ENCODE results near the gene AFMID.
A peak's percentile ranks its signal among the peaks of the same experiment; 100 is the strongest.

Gene AFMID

GRCh38 chr17:78143214-78144146, 43.7 kb upstream of the AFMID start:
- Histone ChIP-seq H3K79me1 (replicated peaks; ENCODE audit: low read length, poor library complexity, severe bottlenecking) (no peaks in the 10 kb centered on the region), H3K4me2 (ENCODE audit: low read length, poor library complexity, severe bottlenecking) (no peak overlapping the region), H2AK5ac (ENCODE audit: low read length, severe bottlenecking) (peak overlapping the region; percentile 37), H3K14ac (ENCODE audit: low read length in 2 of 2) (peak overlapping the region in 1 of 2 experiments; percentile 22), H3K18ac (ENCODE audit: low read depth in 1 of 2, low read length in 2 of 2) (peak overlapping the region; percentile 47 to 75), H3K4me3 (ENCODE audit: insufficient read depth in 1 of 2, low read depth in 1 of 2, low read length in 2 of 2) (no peak overlapping the region), H3K9ac (ENCODE audit: low read length) (no peak overlapping the region), H3K27ac (ENCODE audit: low read length, poor library complexity, severe bottlenecking) (no peak overlapping the region), H2AFZ (ENCODE audit: low read depth, low read length) (no peak overlapping the region), H4K8ac (ENCODE audit: low read length) (peak overlapping the region; percentile 41), H3K23ac (ENCODE audit: low read length in 2 of 2) (no peak overlapping the region), H2BK120ac (ENCODE audit: low read depth, low read length) (peak overlapping the region; percentile 52), H4K91ac (ENCODE audit: low read length) (peak overlapping the region; percentile 70), H3K27me3 (ENCODE audit: control insufficient read depth in 1 of 2, insufficient read depth in 1 of 2, low read length in 2 of 2) (peaks cover 0 to 18% of the 10 kb centered on the region in 2 experiments), H2BK15ac (ENCODE audit: low read depth, poor library complexity, severe bottlenecking) (peak overlapping the region; percentile 33), H3K4me1 (ENCODE audit: control insufficient read depth, insufficient read depth, low read depth, low read length) (peaks cover 42% of the 10 kb centered on the region), H2BK5ac (ENCODE audit: low read depth, low read length, poor library complexity, severe bottlenecking) (no peak overlapping the region), H3K36me3 (ENCODE audit: control insufficient read depth in 1 of 2, insufficient read depth in 2 of 2, low read depth in 1 of 2, low read length in 2 of 2) (no peaks in the 10 kb centered on the region), H3K9me3 (ENCODE audit: control insufficient read depth, low read length) (no peaks in the 10 kb centered on the region), H2BK12ac (ENCODE audit: low read length in 2 of 2) (peak overlapping the region; percentile 91 to 96), H3K4ac (ENCODE audit: low read depth in 1 of 2, low read length in 2 of 2) (peak overlapping the region; percentile 49 to 71)
- 93% methylated on average over 21 of the region's 21 CpGs for WGBS
- DNase-seq, result no peak

GRCh38 chr17:78144147-78144719, 42.9 kb upstream of the AFMID start:
- Histone ChIP-seq H4K91ac (ENCODE audit: low read length) (peak overlapping the region; percentile 47), H2BK120ac (ENCODE audit: low read depth, low read length) (no peak overlapping the region), H3K4ac (ENCODE audit: low read depth in 1 of 2, low read length in 2 of 2) (peak overlapping the region; percentile 49 to 71), H2BK15ac (ENCODE audit: low read depth, poor library complexity, severe bottlenecking) (peak overlapping the region; percentile 12), H3K4me2 (ENCODE audit: low read length, poor library complexity, severe bottlenecking) (no peak overlapping the region), H3K4me1 (ENCODE audit: control insufficient read depth, insufficient read depth, low read depth, low read length) (peaks cover 42% of the 10 kb centered on the region), H3K27ac (ENCODE audit: low read length, poor library complexity, severe bottlenecking) (no peak overlapping the region), H3K36me3 (ENCODE audit: control insufficient read depth in 1 of 2, insufficient read depth in 2 of 2, low read depth in 1 of 2, low read length in 2 of 2) (no peaks in the 10 kb centered on the region), H2BK12ac (ENCODE audit: low read length in 2 of 2) (peak overlapping the region; percentile 93 to 96), H2BK5ac (ENCODE audit: low read depth, low read length, poor library complexity, severe bottlenecking) (no peak overlapping the region), H3K79me1 (replicated peaks; ENCODE audit: low read length, poor library complexity, severe bottlenecking) (no peaks in the 10 kb centered on the region), H3K4me3 (ENCODE audit: insufficient read depth in 1 of 2, low read depth in 1 of 2, low read length in 2 of 2) (no peak overlapping the region), H3K18ac (ENCODE audit: low read depth in 1 of 2, low read length in 2 of 2) (peak overlapping the region; percentile 28 to 91), H3K14ac (ENCODE audit: low read length in 2 of 2) (peak overlapping the region in 1 of 2 experiments; percentile 98), H3K9ac (ENCODE audit: low read length) (no peak overlapping the region), H2AFZ (ENCODE audit: low read depth, low read length) (no peak overlapping the region), H4K8ac (ENCODE audit: low read length) (no peak overlapping the region), H3K27me3 (ENCODE audit: control insufficient read depth in 1 of 2, insufficient read depth in 1 of 2, low read length in 2 of 2) (peaks cover 0 to 16% of the 10 kb centered on the region in 2 experiments), H2AK5ac (ENCODE audit: low read length, severe bottlenecking) (no peak overlapping the region), H3K9me3 (ENCODE audit: control insufficient read depth, low read length) (no peaks in the 10 kb centered on the region), H3K23ac (ENCODE audit: low read length in 2 of 2) (no peak overlapping the region)
- DNase-seq, result peak; percentile 77
- 80% methylated on average over 10 of the region's 11 CpGs for WGBS

GRCh38 chr17:78144736-78145641, 42.2 kb upstream of the AFMID start:
- Histone ChIP-seq H3K36me3 (ENCODE audit: control insufficient read depth in 1 of 2, insufficient read depth in 2 of 2, low read depth in 1 of 2, low read length in 2 of 2) (no peaks in the 10 kb centered on the region), H3K18ac (ENCODE audit: low read depth in 1 of 2, low read length in 2 of 2) (peak overlapping the region; percentile 48 to 91), H3K4me3 (ENCODE audit: insufficient read depth in 1 of 2, low read depth in 1 of 2, low read length in 2 of 2) (no peak overlapping the region), H4K91ac (ENCODE audit: low read length) (peak overlapping the region; percentile 76), H3K23ac (ENCODE audit: low read length in 2 of 2) (peak overlapping the region in 1 of 2 experiments; percentile 25), H3K4ac (ENCODE audit: low read depth in 1 of 2, low read length in 2 of 2) (peak overlapping the region in 1 of 2 experiments; percentile 71), H3K27me3 (ENCODE audit: control insufficient read depth in 1 of 2, insufficient read depth in 1 of 2, low read length in 2 of 2) (peaks cover 0 to 16% of the 10 kb centered on the region in 2 experiments), H3K4me1 (ENCODE audit: control insufficient read depth, insufficient read depth, low read depth, low read length) (peaks cover 42% of the 10 kb centered on the region), H2AK5ac (ENCODE audit: low read length, severe bottlenecking) (no peak overlapping the region), H4K8ac (ENCODE audit: low read length) (peak overlapping the region; percentile 51), H3K9me3 (ENCODE audit: control insufficient read depth, low read length) (no peaks in the 10 kb centered on the region), H3K4me2 (ENCODE audit: low read length, poor library complexity, severe bottlenecking) (no peak overlapping the region), H3K79me1 (replicated peaks; ENCODE audit: low read length, poor library complexity, severe bottlenecking) (no peaks in the 10 kb centered on the region), H2BK120ac (ENCODE audit: low read depth, low read length) (no peak overlapping the region), H2BK5ac (ENCODE audit: low read depth, low read length, poor library complexity, severe bottlenecking) (peak overlapping the region; percentile 61), H3K14ac (ENCODE audit: low read length in 2 of 2) (peak overlapping the region in 1 of 2 experiments; percentile 98), H2BK12ac (ENCODE audit: low read length in 2 of 2) (peak overlapping the region; percentile 71 to 93), H3K27ac (ENCODE audit: low read length, poor library complexity, severe bottlenecking) (no peak overlapping the region), H2BK15ac (ENCODE audit: low read depth, poor library complexity, severe bottlenecking) (no peak overlapping the region), H3K9ac (ENCODE audit: low read length) (no peak overlapping the region), H2AFZ (ENCODE audit: low read depth, low read length) (no peak overlapping the region)
- DNase-seq, result no peak
- 85% methylated on average over 18 of the region's 18 CpGs for WGBS
